ENCODE measurements around the gene CCDC178.

CCDC178 gene

GRCh38 chr18:32889615-32890593, 550.6 kb downstream of the CCDC178 start:
- DNase-seq (ENCODE audit: low read depth in 2 of 2) = no peak

GRCh38 chr18:32888306-32888705, 552.2 kb downstream of the CCDC178 start:
- no peak for DNase-seq (ENCODE audit: low read depth in 2 of 2)
